Stimulated activated CD4-positive, alpha-beta T cell treated with anti-CD3 and anti-CD28 coated beads, Interleukin-1b, Interleukin-23, amount 100 ng/mL, for 4 hours (primary cell): ENCODE results near the gene FRMD1.

Experiments used
- DNase-seq, 2 donors: peaks; one replicate each; pipeline ENCODE4 v3.0.0-alpha.2; 2020; ENCODE audit warnings: low read depth in 2 of 2

The FRMD1 gene

DNA sequence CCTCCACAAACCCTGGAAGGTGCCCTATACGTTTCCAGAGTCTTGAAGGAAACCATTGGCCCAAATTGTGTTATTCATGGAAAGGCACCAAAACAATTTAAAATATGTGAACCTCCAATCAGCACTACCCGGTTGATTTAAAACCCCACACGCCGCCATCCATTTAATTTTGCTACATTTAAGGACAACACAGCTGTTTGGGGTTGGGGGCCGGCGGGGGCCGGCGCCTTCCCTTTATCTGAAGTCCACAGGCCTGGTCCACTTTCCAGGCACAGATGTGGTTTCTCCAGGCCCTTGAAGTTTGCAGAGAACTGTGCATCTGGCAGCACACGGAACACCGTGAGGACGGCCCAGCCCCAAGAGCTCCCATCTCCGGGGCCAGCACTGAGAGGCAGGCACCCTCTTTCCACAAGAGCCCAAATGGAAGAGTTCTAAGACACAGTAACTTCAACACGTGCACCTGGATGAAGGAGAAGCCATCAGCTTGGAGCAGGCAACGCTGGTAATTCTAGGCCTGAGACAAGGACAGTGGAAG is 16.8 kb upstream of the FRMD1 start:
- no peak for DNase-seq

DNA sequence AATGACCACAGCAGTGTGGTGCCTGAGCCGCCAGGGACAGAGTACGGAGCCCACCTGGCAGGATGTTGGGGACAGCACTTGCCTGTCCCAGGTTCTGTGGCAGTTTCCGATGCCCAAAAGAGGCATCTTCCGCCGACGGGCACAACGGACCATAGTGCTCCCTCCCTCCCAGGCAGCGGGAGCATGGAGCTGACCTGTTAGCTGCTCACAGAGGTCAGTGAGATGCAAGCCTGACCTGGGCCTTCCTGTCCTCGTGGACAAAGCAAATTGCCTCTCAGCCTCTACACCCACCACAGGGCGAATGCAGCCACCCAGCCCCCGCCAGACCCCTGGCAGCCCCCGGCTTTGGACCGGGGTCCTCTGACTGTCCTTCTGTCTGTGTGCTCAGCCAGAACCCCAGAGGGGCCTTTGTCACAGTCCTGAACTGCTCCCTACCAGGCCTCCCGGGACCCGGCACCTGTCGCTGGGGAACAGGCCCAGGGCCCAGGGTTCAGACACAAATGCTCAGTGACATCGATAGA is 16.2 kb upstream of the FRMD1 start:
- no peak for DNase-seq

DNA sequence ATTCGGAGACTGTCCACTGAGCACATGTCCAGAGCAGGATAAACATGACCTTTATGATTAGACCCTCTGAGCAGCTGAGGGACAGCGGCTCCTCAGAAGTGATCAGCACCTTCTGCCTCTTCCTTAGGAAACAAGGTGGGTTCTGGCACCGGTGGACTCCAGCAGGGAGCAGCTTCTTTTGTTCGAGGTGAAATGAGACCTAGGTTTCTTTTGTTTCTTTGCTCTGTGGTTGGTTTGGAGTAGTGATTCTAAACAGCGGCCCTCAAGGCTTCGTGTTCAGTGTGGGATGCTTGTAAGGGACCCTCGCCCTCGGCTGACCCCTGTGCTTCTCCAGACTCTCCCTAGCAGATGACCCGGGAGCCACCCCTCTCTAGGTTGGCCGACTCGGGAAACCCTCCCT is 14.6 kb upstream of the FRMD1 start:
- DNase-seq, result no peak

DNA sequence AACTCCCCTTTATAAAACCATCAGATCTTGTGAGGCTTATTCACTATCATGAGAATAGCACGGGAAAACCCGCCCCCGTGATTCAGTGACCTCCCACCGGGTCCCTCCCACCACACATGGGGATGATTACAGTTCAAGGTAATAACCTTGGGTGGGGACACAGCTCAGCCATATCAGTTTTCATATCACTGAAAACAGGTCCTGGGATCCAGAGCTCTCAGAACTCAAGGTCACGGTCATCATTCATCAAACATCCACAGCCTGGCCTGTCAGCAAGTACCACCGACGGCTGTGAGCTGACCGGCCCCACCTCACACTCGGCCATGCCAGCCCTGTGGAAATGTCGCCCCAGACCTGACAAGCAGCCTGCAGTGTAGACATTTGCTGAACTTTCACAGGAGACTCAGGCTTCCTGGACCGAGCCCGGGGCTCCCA is 14.1 kb upstream of the FRMD1 start:
- no peak for DNase-seq

DNA sequence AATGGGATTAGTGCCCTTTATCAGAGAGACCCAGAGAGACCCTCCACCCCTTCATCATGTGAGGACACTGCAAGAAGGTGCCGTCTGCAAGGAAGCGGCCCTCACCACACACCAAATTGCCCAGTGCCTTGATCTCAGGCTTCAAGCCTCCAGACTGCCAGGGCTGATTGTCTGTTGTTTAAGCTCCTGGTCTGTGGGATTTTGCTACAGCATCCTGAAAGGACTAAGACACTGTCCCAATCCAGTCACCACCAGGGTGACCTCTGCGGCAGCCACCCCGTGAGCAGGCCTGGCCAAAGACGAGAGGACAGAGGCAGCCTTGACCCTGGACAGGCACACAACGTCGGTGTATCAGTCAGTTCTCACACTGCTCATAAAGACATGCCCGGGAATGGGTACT is 13.5 kb upstream of the FRMD1 start:
- DNase-seq, result no peak

DNA sequence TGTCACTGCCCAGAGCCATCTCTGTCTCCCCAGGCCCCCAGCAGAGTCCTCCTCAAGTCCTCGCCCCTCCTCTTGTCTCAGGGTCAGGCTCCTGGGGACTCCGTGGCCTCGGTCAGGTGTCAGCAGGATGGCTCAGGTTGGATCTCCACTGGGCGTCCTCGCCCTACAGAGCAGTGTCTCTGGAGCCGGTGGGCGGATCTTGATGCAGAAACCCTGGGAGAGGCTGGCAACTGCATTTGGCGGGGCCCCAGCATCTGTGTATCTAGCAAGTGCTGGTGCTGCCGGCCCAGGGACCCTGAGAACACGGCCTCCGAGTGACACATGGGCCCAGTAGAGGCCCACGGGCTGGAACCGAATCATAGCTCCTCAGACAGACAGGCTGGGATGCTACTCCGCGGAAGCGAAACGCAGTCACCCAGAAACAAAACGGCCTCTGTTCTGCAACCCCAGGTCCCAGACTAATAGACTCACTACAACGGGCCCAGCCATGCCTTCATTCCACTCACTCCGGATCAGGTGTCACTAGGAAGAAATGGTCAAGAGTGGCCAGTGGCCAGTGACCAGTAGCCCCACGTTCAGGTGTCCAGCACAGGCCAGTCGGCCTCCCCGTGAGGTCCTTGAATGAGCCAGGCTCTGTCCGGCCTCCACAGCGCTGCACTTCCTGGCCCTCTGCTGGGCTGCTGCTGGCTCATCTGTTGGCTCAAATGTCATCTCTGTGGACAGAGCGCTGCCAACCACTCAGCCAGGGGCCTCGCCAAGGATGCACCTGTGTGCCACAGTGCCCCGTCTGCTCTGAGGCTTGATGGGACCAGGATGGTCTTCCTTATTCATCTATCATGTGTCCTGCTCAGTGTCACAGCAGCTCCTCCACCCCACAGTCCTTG is 12.6 kb upstream of the FRMD1 start:
- no peak for DNase-seq

DNA sequence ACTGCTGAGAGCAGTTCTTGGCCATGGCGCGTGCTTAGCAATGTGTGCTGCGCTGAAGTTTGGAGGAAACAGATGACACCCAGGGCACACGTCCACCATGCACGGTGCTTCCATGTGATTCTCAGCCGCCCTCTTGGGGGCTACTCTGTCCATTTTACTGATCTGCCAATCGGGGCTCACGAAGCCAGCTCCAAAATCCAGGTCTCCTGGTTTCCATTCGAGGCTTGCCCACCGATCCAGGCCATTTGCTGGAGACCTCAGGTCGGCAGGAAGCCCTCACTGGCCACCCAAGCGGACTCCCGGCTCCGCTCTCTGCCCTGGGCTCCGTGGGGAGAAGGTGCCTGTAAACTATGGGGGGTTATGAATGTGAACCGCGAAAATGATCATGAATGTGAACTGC is 11.7 kb upstream of the FRMD1 start:
- no peak for DNase-seq

DNA sequence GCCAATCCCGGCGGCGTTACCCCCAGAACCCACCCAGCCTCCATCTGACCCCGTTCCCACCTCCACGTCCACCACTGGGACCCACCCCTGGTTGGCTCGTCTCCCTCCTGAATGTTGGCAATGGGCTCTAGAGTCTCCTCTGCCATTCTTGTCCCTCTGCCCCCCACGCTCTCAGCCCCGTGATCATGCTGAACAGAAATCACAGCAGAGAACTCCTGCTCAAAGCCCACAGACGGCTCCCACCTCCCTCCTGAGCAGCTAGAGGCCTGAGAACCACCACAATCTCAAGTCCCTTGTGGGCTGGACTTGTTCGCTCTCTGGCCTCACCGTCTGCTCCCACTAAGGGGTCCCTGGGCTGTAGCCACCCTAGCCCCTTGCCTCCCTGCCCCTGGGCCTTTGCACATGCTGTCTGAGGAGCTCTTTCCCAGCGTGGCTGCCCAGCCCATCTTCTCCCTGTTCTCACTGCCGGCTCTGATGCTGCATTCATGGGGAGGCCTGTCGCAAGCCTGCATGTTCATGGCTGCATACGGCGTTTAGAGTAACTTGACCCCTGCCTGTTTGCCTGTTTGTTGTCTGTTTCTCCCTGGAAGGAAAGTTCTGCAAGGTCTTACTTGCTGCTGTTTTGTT is 11.2 kb upstream of the FRMD1 start:
- no peak for DNase-seq

DNA sequence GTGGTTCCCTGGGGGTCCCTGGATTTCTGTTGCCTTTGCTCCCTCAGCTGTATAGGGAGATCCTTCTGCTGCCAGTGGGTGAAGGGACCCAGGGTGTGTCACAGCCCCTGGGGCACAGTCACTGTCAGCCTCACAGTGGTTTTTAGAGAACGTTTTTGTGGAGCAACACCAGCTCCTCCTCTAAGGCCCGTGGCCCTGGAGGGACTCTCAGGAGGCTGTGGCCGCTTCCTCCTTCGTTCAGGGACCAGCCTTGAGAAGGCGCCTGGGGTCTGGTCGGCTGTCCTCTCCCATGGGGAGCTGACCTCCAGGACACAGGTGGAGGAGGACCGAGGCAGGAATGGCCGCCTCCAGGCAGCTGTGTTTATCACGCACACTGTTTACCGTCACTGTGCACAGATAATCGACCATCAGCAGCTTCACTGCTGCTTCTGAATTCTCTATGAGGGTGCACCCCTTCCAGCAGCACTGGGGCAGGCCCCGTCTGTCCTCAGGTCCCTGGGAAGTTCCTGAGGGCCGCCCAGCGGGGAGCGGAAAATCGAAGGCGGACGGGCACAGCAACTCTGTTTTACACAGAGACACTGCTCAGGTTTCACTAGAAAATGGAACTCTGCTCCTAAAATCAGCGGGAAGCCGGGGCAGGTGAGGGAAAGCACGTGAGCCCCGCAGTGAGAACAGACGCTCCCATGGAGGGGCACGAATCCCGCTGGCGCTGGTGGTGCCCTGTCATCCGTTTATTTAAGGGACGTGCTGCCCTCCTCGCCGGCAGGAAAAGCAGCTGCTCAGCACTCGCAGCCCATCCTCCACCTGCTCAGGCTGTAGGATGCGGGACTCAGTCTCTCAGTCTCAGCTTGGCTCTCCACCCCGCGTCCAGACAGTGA is 10.4 kb upstream of the FRMD1 start:
- no peak for DNase-seq

DNA sequence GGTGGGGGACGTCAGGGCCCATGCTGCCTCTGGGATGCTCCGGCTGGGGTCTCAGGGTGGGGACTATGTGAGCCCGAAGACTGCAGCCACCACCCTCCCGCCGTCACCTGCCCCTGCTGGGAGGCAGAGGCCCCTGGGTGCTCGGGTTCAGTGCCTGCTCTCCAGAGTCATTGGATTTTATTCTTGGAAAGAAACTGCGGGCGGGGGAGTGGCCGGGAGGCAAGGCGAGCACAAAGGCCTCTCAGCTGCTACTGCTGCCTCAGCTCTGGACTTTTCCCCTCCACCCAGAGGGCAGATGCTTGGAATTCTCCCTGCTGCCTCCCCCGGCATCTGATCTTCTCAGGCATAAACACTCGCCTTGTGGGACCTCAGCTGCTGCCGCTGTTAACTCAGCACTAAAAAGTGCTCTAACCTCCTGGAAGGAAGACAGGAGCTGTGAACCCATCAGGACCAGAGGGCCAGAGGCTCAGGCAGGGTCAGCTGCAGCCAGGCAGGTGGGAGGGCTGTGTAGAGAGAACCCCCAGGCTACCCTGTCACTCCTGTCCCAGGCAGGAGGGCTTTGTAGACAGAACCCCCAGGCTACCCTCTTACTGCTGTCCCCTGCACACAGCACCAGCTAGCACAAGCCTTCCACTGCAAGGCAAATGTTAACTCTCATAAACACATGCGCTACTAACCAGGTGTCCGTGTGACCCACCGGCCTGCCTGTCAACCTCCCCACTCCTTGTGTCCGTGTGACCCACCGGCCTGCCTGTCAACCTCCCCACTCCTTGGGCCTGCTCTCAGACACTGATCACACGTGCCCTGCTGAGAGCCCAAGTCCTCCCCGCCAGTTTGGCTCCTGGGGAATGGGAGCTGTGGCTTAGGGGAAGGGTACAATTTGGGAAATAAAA is 9.4 kb upstream of the FRMD1 start:
- DNase-seq, result no peak

DNA sequence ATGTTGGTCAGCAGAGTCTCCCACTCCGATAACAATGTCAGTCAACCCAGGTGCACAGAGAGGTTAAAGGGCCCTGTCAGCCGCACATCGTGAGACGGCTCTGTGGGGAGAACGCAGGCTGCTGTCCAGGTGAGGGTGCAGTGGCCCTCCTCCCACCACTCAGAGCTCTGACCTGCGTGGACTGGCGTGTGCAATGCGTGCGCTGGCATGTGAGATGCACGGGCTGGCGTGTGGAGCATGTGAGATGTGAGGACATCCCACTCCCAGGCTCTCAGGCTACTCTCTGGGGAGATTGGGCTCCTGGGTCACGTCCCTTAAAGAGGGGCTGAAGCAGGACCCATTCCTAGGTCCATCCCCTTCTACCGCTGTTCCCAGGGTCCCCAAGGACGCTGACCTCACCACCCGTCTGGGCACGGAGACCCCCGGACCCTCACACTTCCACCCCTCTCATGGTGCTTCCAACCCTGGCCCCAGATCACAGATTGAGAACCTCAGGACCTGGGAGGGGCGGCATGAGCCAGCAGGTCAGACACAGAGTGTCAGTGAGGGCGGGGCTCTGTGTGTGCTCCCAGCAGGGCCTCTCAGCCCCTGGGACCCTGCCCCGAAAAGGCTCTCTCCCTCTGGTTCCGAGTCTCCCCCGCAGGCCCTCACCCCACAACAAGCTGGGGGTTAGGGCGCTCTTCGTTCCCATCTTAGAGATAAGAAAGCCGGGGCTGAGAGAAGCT is 8.6 kb upstream of the FRMD1 start:
- DNase-seq, result no peak

DNA sequence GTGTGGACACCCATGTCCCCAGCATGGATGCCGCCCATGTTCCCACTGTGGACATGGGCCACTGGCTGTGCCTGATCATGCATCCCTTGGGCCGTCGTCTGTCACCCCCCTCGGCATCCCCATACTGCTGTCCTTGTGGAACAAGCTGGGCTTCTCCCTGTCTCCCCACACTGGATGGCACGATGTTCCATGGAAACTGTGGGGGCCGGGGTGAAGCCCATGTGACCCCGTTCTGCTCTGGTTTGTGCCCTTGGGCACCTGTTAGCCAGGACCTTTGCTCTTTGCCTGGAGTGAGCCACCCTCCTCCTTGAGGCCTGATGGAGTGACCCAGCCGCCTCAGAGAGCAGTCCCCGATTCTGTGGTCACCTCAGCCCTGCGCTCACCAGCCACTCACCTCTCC is 7.6 kb upstream of the FRMD1 start:
- DNase-seq, result no peak

DNA sequence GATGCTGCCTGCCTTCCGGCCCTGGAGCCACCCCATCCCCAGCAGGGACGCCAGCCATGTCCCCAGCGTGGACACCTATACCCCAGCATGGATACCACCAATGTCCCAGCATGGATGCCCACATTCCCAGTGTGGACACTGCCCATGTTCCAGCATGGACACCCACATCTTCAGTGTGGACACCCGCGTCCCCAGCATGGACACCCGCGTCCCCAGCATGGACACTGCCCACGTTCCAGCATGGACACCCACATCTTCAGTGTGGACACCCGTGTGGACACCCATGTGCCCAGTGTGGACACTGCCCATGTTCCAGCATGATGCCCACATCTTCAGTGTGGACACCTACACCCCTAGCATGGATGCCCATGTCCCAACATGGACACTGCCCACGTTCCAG is 7.1 kb upstream of the FRMD1 start:
- DNase-seq, result no peak

DNA sequence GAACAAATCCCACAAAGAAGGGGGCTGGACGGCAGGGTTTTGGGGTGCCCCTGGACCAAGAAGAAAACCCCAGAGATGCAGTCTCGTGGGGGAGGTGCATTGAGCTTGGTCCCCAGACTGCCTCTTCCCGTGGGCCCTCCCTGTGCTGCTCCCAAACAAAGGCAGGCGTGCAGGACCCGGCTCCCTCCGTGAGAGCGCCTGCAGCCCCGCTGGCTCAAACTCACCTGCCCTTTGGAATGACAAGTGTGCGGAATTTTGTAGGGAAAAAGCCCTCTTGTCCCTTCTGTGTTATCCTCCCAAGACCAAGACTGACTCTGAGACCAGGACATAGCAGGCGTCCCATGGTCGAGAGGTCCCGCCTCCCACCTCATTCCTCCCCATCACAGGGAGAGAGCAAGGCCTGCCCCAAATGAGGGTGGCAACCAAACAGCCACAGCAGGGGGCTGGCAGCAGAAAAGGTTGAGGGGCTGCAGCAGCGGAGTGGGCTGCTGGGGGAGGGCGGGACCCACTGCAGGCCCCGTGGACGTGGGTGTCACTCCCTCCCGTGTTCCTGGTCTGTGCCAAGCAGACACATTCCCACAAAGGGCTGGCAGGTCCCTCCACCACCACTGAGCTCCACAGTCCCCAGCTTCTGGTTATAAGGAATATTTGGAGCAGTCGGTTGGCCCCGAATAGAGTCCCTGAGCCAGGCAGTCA is 5.6 kb upstream of the FRMD1 start:
- no peak for DNase-seq

DNA sequence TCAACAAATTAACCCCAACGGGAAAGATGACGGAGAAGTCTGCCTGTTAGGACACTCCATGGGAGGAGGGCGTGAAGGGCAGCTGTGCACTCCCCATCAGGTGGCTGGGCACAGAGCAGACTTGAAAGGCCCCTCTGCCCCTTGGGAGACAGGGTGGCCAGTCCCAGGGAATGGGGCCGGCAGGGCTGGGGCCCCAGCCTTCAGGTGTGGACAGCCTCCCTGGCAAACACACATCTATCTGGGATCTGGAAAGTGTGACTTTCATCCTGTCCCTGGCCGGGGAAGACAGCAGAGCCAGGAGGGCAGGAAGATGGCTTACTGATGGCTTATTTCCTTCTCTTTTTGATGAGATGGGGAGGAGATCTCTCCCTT is 4.5 kb upstream of the FRMD1 start:
- DNase-seq, result no peak

DNA sequence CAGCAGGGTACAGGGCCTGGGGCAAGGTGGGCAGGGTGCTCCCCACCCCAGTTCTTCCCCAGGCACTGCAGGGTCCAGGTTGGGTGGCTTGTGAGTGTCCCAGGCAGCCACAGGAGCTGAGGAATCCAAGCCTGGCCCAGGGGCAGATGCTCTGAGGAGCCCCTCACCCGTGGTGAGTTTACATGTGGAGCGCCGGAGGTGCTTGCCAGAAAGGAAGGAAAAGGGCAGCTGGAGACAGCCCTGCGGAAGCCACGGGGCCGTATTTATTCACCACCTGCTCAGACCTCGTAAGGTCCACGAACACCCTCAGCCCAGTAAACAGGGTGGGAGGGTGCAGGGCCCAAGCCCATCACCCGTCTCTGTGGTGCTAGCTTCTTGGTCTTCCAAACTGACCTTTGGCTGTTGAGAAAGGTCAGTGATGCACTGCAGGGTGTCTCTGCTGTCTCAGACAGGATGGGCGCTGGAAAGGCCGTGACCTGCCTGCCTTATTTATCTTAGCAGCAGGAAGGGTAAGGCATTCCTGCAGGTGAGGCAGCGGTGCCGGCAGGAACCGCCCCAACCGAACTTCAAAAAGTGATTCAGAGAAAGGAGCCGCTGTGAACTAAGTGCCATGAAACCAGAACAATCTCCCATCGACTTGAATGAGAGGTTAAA is 4.0 kb upstream of the FRMD1 start:
- no peak for DNase-seq

DNA sequence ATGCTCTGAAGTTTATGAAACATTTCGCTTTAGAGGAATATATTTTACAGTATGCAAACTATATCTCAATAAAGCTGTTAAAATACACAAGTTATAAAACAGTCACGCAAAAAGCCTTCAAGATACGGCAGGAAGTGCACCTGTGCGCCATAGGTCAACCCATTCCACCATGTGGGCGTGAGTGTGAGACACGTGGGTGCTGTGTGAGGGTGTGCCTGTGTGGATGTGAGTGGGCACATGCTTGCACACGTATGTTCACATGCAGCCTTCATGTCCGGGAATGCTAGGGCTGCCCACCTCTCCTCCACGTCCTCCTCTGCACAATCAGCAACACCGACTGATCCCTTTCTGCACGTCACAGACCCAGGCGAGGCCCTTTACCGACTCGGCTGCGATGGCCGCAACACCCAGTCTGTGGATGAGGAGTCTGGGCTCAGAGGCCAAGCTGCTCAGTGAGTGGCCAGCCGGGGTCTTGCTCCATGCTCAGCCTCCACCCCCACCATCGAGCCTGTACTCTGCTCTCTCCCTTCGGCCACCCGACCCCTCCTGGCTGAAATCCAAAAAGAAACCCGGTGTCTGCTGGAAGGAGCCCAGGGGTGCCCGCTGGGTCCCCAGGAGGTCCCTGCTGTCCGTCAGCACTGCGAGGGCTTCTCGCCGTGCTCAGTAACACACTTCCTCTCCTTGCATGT is 3.0 kb upstream of the FRMD1 start:
- no peak for DNase-seq

DNA sequence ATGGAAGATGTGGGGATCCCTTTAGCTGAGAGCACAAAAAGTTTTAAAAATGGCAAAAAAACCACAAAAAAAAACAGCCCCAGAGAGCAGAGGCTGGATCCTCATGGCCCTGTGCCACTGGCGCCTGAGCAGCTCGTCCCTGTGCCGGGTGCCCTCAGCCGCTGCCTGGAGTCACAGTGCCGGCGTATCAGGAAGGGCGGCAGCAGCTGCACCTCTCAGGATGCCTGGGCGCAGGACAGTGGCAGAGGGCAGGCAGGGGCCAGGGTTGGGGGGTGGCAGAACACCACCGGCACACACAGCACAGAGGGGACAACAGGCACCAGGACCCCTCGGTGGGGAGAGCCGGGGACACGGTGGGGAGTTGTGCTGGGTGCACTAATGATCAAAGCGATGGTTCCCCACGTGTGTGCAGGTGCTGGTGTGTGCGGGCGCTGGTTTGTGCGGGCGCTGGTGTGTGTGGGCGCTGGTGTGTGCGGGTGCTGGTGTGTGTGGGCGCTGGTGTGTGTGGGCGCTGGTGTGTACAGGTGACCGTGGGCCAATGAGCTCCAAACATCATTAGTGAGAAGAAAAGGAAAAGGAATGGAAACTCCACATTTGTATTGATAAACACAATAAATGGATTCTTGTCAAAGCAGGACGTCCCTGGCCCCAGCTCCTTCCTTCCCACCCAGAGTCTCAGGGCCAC is 1.5 kb upstream of the FRMD1 start:
- DNase-seq, result no peak
